GM10847 (cell line): Measurements from ENCODE around the gene FBXW8.

Source experiments
- POLR2A ChIP-seq: IDR thresholded peaks from 2 replicates; pipeline ENCODE4 v1.6.1; 2011; ENCODE audit not compliant: insufficient read length; ENCODE audit errors: extremely low read depth

The FBXW8 gene

GRCh38 chr12:116929885-116930284 is 19.1 kb downstream of the FBXW8 start:
- no peak for TF ChIP-seq POLR2A

GRCh38 chr12:116931665-116932064 is 20.9 kb downstream of the FBXW8 start:
- no peak for TF ChIP-seq POLR2A

GRCh38 chr12:116933091-116933490 is 22.3 kb downstream of the FBXW8 start:
- TF ChIP-seq POLR2A = no peak

DNA sequence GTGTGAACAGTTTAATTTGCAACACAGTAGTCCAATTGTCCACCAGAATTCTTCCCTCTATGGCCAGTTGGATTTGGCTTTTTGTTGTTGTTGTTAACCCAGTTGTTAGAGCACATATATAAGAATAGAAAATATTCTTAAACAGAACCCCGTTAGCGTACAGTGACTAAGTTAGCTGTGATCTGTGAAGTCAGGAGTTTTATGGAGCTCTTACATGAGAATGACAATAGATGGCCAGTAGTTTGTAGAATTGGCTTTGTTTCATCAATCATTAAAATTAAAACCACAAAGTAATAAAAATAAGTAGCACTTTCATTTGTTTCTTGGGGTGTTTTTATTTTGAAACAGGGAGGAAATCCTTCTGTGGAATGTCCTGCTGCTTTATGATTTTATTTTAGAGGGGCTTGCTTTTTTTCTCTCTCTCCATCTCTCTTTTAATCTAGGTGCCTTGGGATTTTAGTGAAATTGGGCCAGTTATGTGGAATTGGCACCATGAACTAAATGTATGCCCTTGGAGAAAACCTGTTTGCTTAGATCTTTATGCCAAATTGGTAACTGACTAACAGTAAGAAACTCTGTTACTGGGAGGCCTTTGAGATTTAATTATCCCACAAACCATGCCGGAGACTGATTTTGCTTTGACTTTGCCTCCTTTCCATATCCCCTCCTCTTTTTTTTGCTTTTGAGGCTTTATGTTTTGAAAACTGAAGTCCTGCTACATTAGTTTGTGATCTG is 22.9 kb downstream of the FBXW8 start:
- no peak for TF ChIP-seq POLR2A

GRCh38 chr12:116934908-116935705 is 24.4 kb downstream of the FBXW8 start:
- TF ChIP-seq POLR2A = no peak

DNA sequence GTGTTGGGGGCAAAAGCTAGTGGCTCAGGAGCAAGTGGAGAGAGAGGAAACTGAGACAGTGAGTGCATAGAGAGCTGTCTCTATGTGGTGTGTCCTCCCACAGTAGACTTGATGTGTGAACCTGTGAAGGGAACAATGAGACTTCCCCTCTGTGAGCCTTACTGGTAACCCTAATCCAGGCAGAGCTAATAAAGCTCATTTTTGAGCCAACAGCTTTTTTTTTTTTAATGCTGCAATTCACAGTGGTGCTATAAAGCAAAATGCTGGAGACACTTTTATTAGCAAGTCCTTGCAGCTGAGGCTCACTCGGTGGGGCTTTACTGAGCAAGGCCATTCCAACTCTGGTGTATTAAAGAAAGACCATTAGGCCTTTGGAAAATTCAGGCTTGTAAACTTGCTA is 26.9 kb downstream of the FBXW8 start:
- no peak for TF ChIP-seq POLR2A

DNA sequence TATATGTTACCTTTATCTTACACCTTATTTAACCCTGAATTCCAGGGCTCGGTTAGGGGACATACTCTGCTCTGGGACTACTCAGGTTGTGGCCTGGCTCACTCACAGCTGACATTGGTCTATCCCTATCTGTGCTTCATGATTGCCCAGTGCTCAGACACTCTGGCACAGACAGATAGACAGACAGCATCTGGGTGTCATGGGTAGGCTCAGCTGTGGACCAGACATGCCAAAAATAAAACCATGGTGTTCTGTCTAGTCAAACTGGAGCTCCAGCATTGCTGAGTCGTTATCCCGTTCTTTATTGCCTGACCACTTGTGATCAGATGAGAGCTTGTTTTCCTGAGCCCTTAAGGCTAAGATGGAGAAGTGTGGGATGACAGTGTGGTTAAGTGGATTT is 29.0 kb downstream of the FBXW8 start:
- no peak for TF ChIP-seq POLR2A

- no peak for TF ChIP-seq POLR2A
Measured at GRCh38 chr12:116941188-116941587, 30.4 kb downstream of the FBXW8 start.

DNA sequence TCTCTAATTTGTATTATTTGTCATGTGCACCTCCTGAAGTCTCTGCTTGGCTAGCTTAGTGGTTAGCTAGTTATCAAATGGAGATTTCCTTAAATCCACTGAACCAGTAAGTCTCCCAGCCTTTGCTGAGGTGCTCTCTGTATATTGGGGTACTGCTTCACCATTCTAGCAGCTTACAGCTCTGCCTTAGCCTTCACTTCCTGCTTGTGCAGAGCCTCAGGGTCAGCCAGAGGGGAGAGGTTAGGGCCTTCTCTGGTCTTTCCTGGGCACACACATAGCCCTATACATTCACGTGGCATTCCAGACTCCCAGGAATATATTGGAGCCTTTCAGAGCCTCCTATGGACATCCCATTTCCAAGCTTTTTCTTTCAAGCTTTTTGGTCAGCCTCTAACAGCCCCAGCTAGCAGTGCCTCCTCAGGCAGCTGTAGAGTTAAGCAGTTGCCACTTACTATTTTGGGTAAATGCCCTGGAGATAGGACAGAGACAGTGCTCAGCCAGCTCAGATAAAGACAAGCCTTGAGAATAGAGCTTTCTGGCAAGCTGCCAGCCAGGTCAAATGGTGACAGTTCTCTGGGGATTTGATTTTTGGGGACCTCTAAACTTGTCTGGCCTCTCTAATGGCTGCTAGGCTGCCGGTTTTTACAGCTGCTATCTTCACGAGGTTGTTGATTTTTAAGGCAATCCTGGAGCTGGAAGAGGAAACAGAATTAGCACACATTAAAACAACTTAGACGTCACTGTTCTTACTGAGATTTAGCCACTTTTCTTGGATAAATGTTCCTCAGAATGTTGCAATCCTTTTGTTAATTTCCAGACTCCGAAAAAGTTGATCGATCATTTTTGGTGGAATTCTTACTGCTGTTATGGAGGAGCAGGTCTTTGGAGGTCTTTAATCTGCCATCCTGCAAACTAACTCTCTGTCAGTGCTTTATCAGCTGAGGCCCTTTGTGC is 32.9 kb downstream of the FBXW8 start:
- no peak for TF ChIP-seq POLR2A

DNA sequence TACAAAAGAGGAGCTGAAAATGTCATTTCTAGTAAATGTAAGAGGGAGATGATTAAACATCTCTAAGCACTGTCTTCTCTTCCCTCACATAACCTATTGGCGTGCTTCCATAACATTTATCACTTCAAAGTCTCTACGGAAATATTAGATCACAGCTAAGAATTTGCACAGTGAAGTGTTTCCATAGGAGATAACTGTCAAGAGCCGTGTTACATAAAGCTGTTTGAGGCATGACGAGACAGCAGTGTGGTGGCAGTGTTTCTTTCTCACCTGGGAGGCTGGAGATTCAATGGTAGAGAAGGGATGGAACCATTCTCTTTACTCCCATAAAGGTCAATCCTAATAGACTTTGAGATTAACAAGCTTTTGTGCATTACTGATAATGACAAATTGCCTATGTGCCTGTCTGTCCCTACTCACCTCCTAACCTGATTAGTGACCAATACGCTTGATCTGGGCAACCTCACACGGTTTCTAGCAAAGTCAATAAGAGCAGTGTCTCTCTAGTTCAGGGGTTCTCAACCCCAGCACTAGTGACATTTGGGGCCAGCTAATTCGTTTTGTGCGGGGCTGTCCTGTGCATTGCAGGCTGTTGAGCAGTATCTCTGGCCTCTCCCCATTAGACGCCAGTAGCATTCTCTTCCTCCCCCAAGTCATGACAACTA is 35.3 kb downstream of the FBXW8 start:
- no peak for TF ChIP-seq POLR2A

DNA sequence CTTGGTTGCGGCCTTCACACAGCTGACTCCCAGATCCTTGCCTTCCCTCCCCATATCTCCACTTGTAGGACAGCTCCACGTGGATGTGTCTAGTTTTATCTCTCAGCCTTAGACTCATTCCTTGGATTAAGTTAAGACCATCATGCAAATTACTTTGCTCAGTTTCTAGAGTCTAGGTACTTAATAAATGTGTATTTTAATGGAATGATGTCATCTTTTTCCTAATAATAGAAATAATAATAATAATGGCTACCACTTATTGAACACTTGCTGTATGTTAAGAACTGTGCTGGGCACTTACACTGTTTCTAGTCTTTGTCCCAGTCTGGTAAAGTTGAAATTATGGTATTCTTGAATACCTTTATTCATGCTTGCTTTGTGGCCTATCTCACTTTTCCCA is 37.5 kb downstream of the FBXW8 start:
- TF ChIP-seq POLR2A = no peak

- TF ChIP-seq POLR2A = no peak
Measured at GRCh38 chr12:116950628-116951325, 40.0 kb downstream of the FBXW8 start.

- TF ChIP-seq POLR2A = no peak
Measured at GRCh38 chr12:116954710-116955381, 44.1 kb downstream of the FBXW8 start.
